H9 (cell line): Measurements from ENCODE around the gene ITPRID2. TPM values are rescaled to one million over a fixed set of nuclear protein-coding genes. Genes with fewer than 3 reads are reported as not detected.

ENCODE experiments used
- DNase-seq: peaks from one replicate; pipeline ENCODE4 v3.0.0-alpha.2; 2017
- H2AFZ ChIP-seq: one replicate; pipeline ENCODE4 v1.6.1; 2013; ENCODE audit warnings: mild to moderate bottlenecking, low read length, control low read depth, moderate library complexity
- H2AK5ac ChIP-seq: 2 replicates; pipeline ENCODE4 v1.6.1; 2013; ENCODE audit warnings: low read length, control low read depth, mixed read lengths; ENCODE audit not compliant: insufficient read length
- H2BK120ac ChIP-seq: one replicate; pipeline ENCODE4 v1.6.1; 2013; ENCODE audit warnings: low read depth, mild to moderate bottlenecking, low read length, control low read depth, inconsistent platforms; ENCODE audit not compliant: poor library complexity, severe bottlenecking
- H2BK12ac ChIP-seq: 2 replicates; pipeline ENCODE4 v1.6.1; 2013; ENCODE audit warnings: low read length, control low read depth, mixed read lengths, low read depth; ENCODE audit not compliant: insufficient read length
- H2BK15ac ChIP-seq: 2 replicates; pipeline ENCODE4 v1.6.1; 2013; ENCODE audit warnings: low read depth, low read length, control low read depth
- H2BK20ac ChIP-seq: one replicate; pipeline ENCODE4 v1.6.1; 2013; ENCODE audit warnings: low read depth, mild to moderate bottlenecking, low read length, control low read depth, inconsistent platforms; ENCODE audit not compliant: poor library complexity, severe bottlenecking
- H2BK5ac ChIP-seq: 2 replicates; pipeline ENCODE4 v1.6.1; 2013; ENCODE audit warnings: low read length, control low read depth, mixed read lengths; ENCODE audit not compliant: insufficient read length
- H3K14ac ChIP-seq: 2 replicates; pipeline ENCODE4 v1.6.1; 2013; ENCODE audit warnings: low read length, control low read depth; ENCODE audit not compliant: insufficient read depth
- H3K18ac ChIP-seq: 2 replicates; pipeline ENCODE4 v1.6.1; 2013; ENCODE audit warnings: low read depth, mild to moderate bottlenecking, mixed read lengths, low read length, control low read depth; ENCODE audit not compliant: insufficient read length
- H3K23ac ChIP-seq: 2 replicates; pipeline ENCODE4 v1.6.1; 2013; ENCODE audit warnings: low read length, control low read depth, mixed read lengths, low read depth; ENCODE audit not compliant: insufficient read length
- H3K23me2 ChIP-seq: 2 replicates; pipeline ENCODE4 v1.6.1; 2013; ENCODE audit warnings: low read depth, mild to moderate bottlenecking, mixed read lengths, low read length, control low read depth; ENCODE audit not compliant: insufficient read length, poor library complexity, severe bottlenecking
- H3K27ac ChIP-seq: 2 replicates; pipeline ENCODE4 v1.5.1; 2013; ENCODE audit warnings: low read length, control low read depth, mixed read lengths, low read depth; ENCODE audit not compliant: insufficient read length
- H3K27me3 ChIP-seq: 2 replicates; pipeline ENCODE4 v1.6.1; 2013; ENCODE audit warnings: low read length, control low read depth, inconsistent platforms; ENCODE audit not compliant: insufficient read depth
- H3K4ac ChIP-seq: 2 replicates; pipeline ENCODE4 v1.6.1; 2013; ENCODE audit warnings: low read depth, mild to moderate bottlenecking, control low read depth, inconsistent platforms, low read length, moderate library complexity
- H3K4me1 ChIP-seq: 2 replicates; pipeline ENCODE4 v1.6.1; 2013; ENCODE audit warnings: low read length, control low read depth, inconsistent platforms; ENCODE audit not compliant: insufficient read depth
- H3K4me2 ChIP-seq: 2 replicates; pipeline ENCODE4 v1.6.1; 2013; ENCODE audit warnings: low read length, control low read depth, mixed read lengths; ENCODE audit not compliant: insufficient read length, insufficient read depth
- H3K56ac ChIP-seq: 2 replicates; pipeline ENCODE4 v1.6.1; 2013; ENCODE audit warnings: low read depth, mild to moderate bottlenecking, mixed read lengths, low read length, control low read depth; ENCODE audit not compliant: insufficient read length
- H3K79me1 ChIP-seq: 2 replicates; pipeline ENCODE4 v1.6.1; 2013; ENCODE audit warnings: low read depth, mild to moderate bottlenecking, moderate library complexity, low read length, control low read depth, inconsistent platforms; ENCODE audit not compliant: insufficient read depth, poor library complexity, severe bottlenecking
- H3K79me2 ChIP-seq: 2 replicates; pipeline ENCODE4 v1.6.1; 2013; ENCODE audit warnings: low read length, control low read depth, inconsistent platforms; ENCODE audit not compliant: insufficient read depth
- H3K9ac ChIP-seq: 2 replicates; pipeline ENCODE4 v1.6.1; 2013; ENCODE audit warnings: low read length, control low read depth, mixed read lengths; ENCODE audit not compliant: insufficient read length; ENCODE audit errors: extremely low read depth
- H3K9me3 ChIP-seq: one replicate; pipeline ENCODE4 v1.6.1; 2013; ENCODE audit warnings: low read depth, low read length, inconsistent platforms; ENCODE audit not compliant: control insufficient read depth
- H3T11ph ChIP-seq: one replicate; pipeline ENCODE4 v1.6.1; 2013; ENCODE audit warnings: mild to moderate bottlenecking, low read length, control low read depth, inconsistent platforms
- H4K20me1 ChIP-seq: one replicate; pipeline ENCODE4 v1.6.1; 2013; ENCODE audit not compliant: control insufficient read depth, insufficient read length, insufficient read depth
- H4K5ac ChIP-seq: 2 replicates; pipeline ENCODE4 v1.6.1; 2013; ENCODE audit warnings: low read depth, mild to moderate bottlenecking, mixed read lengths, low read length, control low read depth; ENCODE audit not compliant: insufficient read length
- H4K8ac ChIP-seq: replicated peaks from 2 replicates; pipeline ENCODE4 v1.6.1; 2013; ENCODE audit warnings: low read length, control low read depth, mixed read lengths, low read depth; ENCODE audit not compliant: insufficient read length
- H4K91ac ChIP-seq: 2 replicates; pipeline ENCODE4 v1.6.1; 2013; ENCODE audit warnings: low read depth, mild to moderate bottlenecking, moderate library complexity, mixed read lengths, low read length, control low read depth; ENCODE audit not compliant: insufficient read length
- H3K27ac Mint-ChIP-seq, 3 experiments: 2 replicates in 2 of 3; 3 replicates in 1 of 3; pipeline ENCODE4 v1.8.0; 2020 to 2021; ENCODE audit warnings: mixed read lengths in 3 of 3, mild to moderate bottlenecking in 1 of 3, moderate library complexity in 1 of 3
- H3K27me3 Mint-ChIP-seq: 2 replicates; pipeline ENCODE4 v1.8.0; 2021; ENCODE audit warnings: low read depth, mild to moderate bottlenecking, moderate library complexity, mixed read lengths
- H3K36me3 Mint-ChIP-seq, 3 experiments: 2 replicates in 2 of 3; 3 replicates in 1 of 3; pipeline ENCODE4 v1.8.0; 2020 to 2021; ENCODE audit warnings: low read depth in 3 of 3, mixed read lengths in 3 of 3; ENCODE audit not compliant: insufficient read depth in 1 of 3
- H3K4me1 Mint-ChIP-seq, 2 experiments: 2 replicates each; pipeline ENCODE4 v1.8.0; 2020; ENCODE audit warnings: mixed read lengths in 2 of 2
- H3K4me3 Mint-ChIP-seq, 2 experiments: 2 replicates in 1 of 2; 3 replicates in 1 of 2; pipeline ENCODE4 v1.8.0; 2020 to 2021; ENCODE audit warnings: mild to moderate bottlenecking in 2 of 2, mixed read lengths in 2 of 2, moderate library complexity in 1 of 2
- H3K9me3 Mint-ChIP-seq, 2 experiments: 2 replicates in 1 of 2; 3 replicates in 1 of 2; pipeline ENCODE4 v1.8.0; 2020; ENCODE audit warnings: mild to moderate bottlenecking in 2 of 2, mixed read lengths in 2 of 2, moderate library complexity in 1 of 2
- CTCF ChIP-seq: fragments of 200-600 bp; sonication (generic); conservative IDR thresholded peaks from 3 replicates; pipeline ENCODE4 v1.8.0; 2021; ENCODE audit warnings: antibody characterized with exemption, mild to moderate bottlenecking
- WGBS: extraction: QIAGEN DNeasy Blood & Tissue Kit; methylation state at CpG from one replicate; pipeline ENCODE4 v1.1.7; 2013; ENCODE audit warnings: missing lambda C conversion rate, low lambda C conversion rate, mixed read lengths; ENCODE audit not compliant: insufficient read length; ENCODE audit errors: extremely low coverage; 5-methylcytosine and 5-hydroxymethylcytosine counted together
- total RNA-seq: library from RNA; stranded (reverse); gene quantifications from 2 replicates; pipeline ENCODE4 v1.2.1, GENCODE V29; 2021

Gene ITPRID2
- total RNA-seq, 1 experiment from 2014 or later, result 12.0 TPM

GRCh38 chr2:181970160-181970794 lies 78.7 kb downstream of the ITPRID2 start:
- no peak overlapping the region for H2AK5ac ChIP-seq
- H2BK12ac ChIP-seq, result no peak overlapping the region
- no peaks in the 10 kb centered on the region for H4K20me1 ChIP-seq
- Mint-ChIP-seq H3K4me1 (no peaks in the 10 kb centered on the region), H3K9me3 (no peaks in the 10 kb centered on the region), H3K4me3 (no peak overlapping the region), H3K27ac (peak overlapping the region in 1 of 3 experiments; percentile 42; a peak in 1 of 7 replicates), H3K27me3 (no peaks in the 10 kb centered on the region), H3K36me3 (no peaks in the 10 kb centered on the region)
- DNase-seq, result no peak
- no peaks in the 10 kb centered on the region for H3K23me2 ChIP-seq
- H3K4ac ChIP-seq, result no peak overlapping the region
- no peaks in the 10 kb centered on the region for H3K4me1 ChIP-seq
- H3K56ac ChIP-seq, result no peak overlapping the region
- no peak overlapping the region for H2BK120ac ChIP-seq
- H3K9ac ChIP-seq, result no peak overlapping the region
- no peak overlapping the region for H2BK15ac ChIP-seq
- H3K27me3 ChIP-seq, result no peaks in the 10 kb centered on the region
- no peak overlapping the region for H2BK5ac ChIP-seq
- no peak overlapping the region for H4K5ac ChIP-seq
- H3K79me2 ChIP-seq, result no peaks in the 10 kb centered on the region
- no peak overlapping the region for H2AFZ ChIP-seq
- H3K18ac ChIP-seq, result no peak overlapping the region
- peak; percentile 51 for TF ChIP-seq CTCF
- H4K91ac ChIP-seq, result no peak overlapping the region
- H4K8ac ChIP-seq, result no peak overlapping the region
- H3K27ac ChIP-seq, result no peak overlapping the region
- H2BK20ac ChIP-seq, result no peak overlapping the region
- H3K23ac ChIP-seq, result no peak overlapping the region
- H3T11ph ChIP-seq, result no peak overlapping the region
- H3K4me2 ChIP-seq, result no peak overlapping the region
- no peak overlapping the region for H3K14ac ChIP-seq
- no peaks in the 10 kb centered on the region for H3K9me3 ChIP-seq
- H3K79me1 ChIP-seq, result no peaks in the 10 kb centered on the region
- WGBS, result no CpG with 5 or more reads among the region's 2 CpGs
